GM12872 (cell line): ENCODE measurements around the gene TMEM18.

ENCODE experiments used
- CTCF ChIP-seq: IDR thresholded peaks from 3 replicates; pipeline ENCODE4 v1.5.1; 2011; ENCODE audit warnings: low read depth, mild to moderate bottlenecking, low read length, moderate library complexity; ENCODE audit not compliant: insufficient read depth

The TMEM18 gene

GRCh38 chr2:630451-631320, 46.5 kb downstream of the TMEM18 start:
- no peak for TF ChIP-seq CTCF

- TF ChIP-seq CTCF: no peak
These were observed 47.2 kb downstream of the TMEM18 start for GRCh38 chr2:629961-630360.

GRCh38 chr2:628651-629050, 48.6 kb downstream of the TMEM18 start:
- no peak for TF ChIP-seq CTCF

GRCh38 chr2:627926-628560, 49.2 kb downstream of the TMEM18 start:
- TF ChIP-seq CTCF: no peak

- TF ChIP-seq CTCF: no peak
These were observed 49.9 kb downstream of the TMEM18 start for GRCh38 chr2:627340-627709.

- TF ChIP-seq CTCF: no peak
These were observed 50.5 kb downstream of the TMEM18 start for GRCh38 chr2:626491-627339.
